Peyer's patch (tissue), 4 donors: ENCODE data around the gene SH3TC2. TPM values are rescaled to one million over a fixed set of nuclear protein-coding genes. Genes with fewer than 3 reads are reported as not detected.

Experiments used
- small RNA-seq, 2 donors: library from RNA; depleted of rRNA; stranded (forward); fragments of <200 nt; gene quantifications; one replicate each; pipeline ENCODE3, GENCODE V24; 2016
- total RNA-seq, 4 donors: library from RNA; depleted of rRNA; stranded (reverse); fragments of >200 nt; gene quantifications; one replicate each; pipeline ENCODE4 v1.1.0, GENCODE V29; 2016

The SH3TC2 gene
- total RNA-seq, 4 donors from 2014 or later = 0.57 to 1.3 (median 0.76) TPM

Small RNA genes within 50 kb of the gene (small RNA-seq; reads per million reads assigned to genes)
- gene MIR584 = 1.5 to 3.1 reads per million in 2 donors
- 0 reads per million in 2 donors for gene RNU6-732P

Other genes with a start within 250 kb of the SH3TC2 start
- gene ADRB2, start 236.5 kb downstream of the SH3TC2 start, total RNA-seq = 1 to 10 TPM in 2 of 4 donors, under 1 TPM in 2; 0.53 to 7.4 (median 1.7) TPM
- gene ABLIM3, start 78.4 kb upstream of the SH3TC2 start, total RNA-seq = 10 to 100 TPM in 1 of 4 donors, 1 to 10 TPM in 3; 1.6 to 26.4 (median 5.7) TPM
- 10 to 100 TPM in 1 of 4 donors, 1 to 10 TPM in 3; 3.3 to 14.9 (median 4.9) TPM for gene AFAP1L1, start 208.8 kb upstream of the SH3TC2 start, total RNA-seq